Esophagus squamous epithelium (tissue), 5 donors: ENCODE results near the gene KMT2E. TPM values are rescaled to one million over a fixed set of nuclear protein-coding genes. Genes with fewer than 3 reads are reported as not detected.

Experiments used
- DNase-seq: peaks from one replicate; lab custom pipeline; 2025; lab: John Stamatoyannopoulos, UW
- H3K27ac ChIP-seq, 4 donors: fragments of 200-600 bp; sonication (generic); one replicate each; pipeline ENCODE4 v1.5.1; 2016 to 2019; ENCODE audit warnings: mild to moderate bottlenecking in 1 of 4
- H3K27me3 ChIP-seq, 4 donors: fragments of 200-600 bp; sonication (generic); 1 replicate in 3 of 4; 2 replicates in 1 of 4; pipeline versions ENCODE4 v1.5.1 to v1.6.0; 2017 to 2021; ENCODE audit warnings: antibody characterized with exemption in 1 of 4
- H3K36me3 ChIP-seq, 3 donors: fragments of 200-600 bp; sonication (generic); one replicate each; pipeline ENCODE4 v1.5.1; 2016 to 2019
- H3K4me1 ChIP-seq, 3 donors: fragments of 200-600 bp; sonication (generic); one replicate each; pipeline ENCODE4 v1.5.1; 2017 to 2019
- H3K4me3 ChIP-seq, 4 donors: fragments of 200-600 bp; sonication (generic); 1 replicate in 3 of 4; 2 replicates in 1 of 4; pipeline ENCODE4 v1.5.1; 2016 to 2019; ENCODE audit warnings: mild to moderate bottlenecking in 2 of 4, moderate library complexity in 1 of 4
- H3K9me3 ChIP-seq, 3 donors: fragments of 200-600 bp; sonication (generic); one replicate each; pipeline ENCODE4 v1.5.1; 2016 to 2019
- CTCF ChIP-seq, 6 experiments: fragments of 450-650 bp in 4 of 6; fragments of 200-600 bp in 2 of 6; sonication (generic) in 2 of 6; IDR thresholded peaks; one replicate each; pipeline ENCODE4 v1.5.1; 2016 to 2019; ENCODE audit warnings: antibody characterized with exemption in 6 of 6, mild to moderate bottlenecking in 4 of 6, moderate library complexity in 4 of 6
- POLR2A ChIP-seq, 4 donors: fragments of 450-650 bp; IDR thresholded peaks; one replicate each; pipeline ENCODE4 v1.6.1; 2017; ENCODE audit warnings: antibody characterized with exemption in 4 of 4, mild to moderate bottlenecking in 4 of 4, moderate library complexity in 3 of 4
- WGBS, 2 donors: methylation state at CpG; one replicate each; pipeline ENCODE4 v1.1.5; 2018; 5-methylcytosine and 5-hydroxymethylcytosine counted together
- intact Hi-C: fragments of 100-400 bp; cut with DNase I; formaldehyde crosslinking; loops from one replicate; pipeline ENCODE4 v1.15.0; 2022
- total RNA-seq, 4 donors: library from RNA; depleted of rRNA; stranded (reverse); fragments of >200 nt; gene quantifications; one replicate each; pipeline ENCODE4 v1.1.0, GENCODE V29; 2016
- donor health status: DM: yes; HTN: yes; CAD: no.

The KMT2E gene
- total RNA-seq, 4 donors from 2014 or later = 37.2 to 80.5 (median 54.4) TPM

GRCh38 chr7:104998040-104998752 lies 15.8 kb upstream of the KMT2E start:
- Histone ChIP-seq H3K9me3 (no peaks in the 10 kb centered on the region), H3K27me3 (no peaks in the 10 kb centered on the region), H3K36me3 (peaks cover 0 to 37% (median 0%) of the 10 kb centered on the region in 3 donors), H3K4me1 (peaks cover 25 to 100% (median 65%) of the 10 kb centered on the region in 3 donors), H3K4me3 (no peak overlapping the region), H3K27ac (no peak overlapping the region)
- no peak for DNase-seq
- TF ChIP-seq POLR2A (IDR thresholded peaks at IDR 0.05) (no peak), CTCF (IDR thresholded peaks at IDR 0.05) (no peak)
- intact Hi-C loops = no loop called here
- WGBS, 2 donors = 77 to 79% methylated on average over 3 of the region's 3 CpGs

GRCh38 chr7:105000200-105000599 lies 13.8 kb upstream of the KMT2E start:
- Histone ChIP-seq H3K27ac (no peak overlapping the region), H3K27me3 (no peaks in the 10 kb centered on the region), H3K9me3 (no peaks in the 10 kb centered on the region), H3K4me1 (peaks cover 29 to 100% (median 65%) of the 10 kb centered on the region in 3 donors), H3K36me3 (peaks cover 0 to 20% (median 0%) of the 10 kb centered on the region in 3 donors), H3K4me3 (no peak overlapping the region)
- intact Hi-C loops = no loop called here
- no peak for DNase-seq
- 44% methylated on average over 4 of the region's 4 CpGs for WGBS, 2 donors
- TF ChIP-seq CTCF (IDR thresholded peaks at IDR 0.05) (no peak), POLR2A (IDR thresholded peaks at IDR 0.05) (no peak)

- intact Hi-C loops = no loop called here
- peaks cover 26 to 100% (median 62%) of the 10 kb centered on the region in 3 donors for H3K4me1 ChIP-seq
- TF ChIP-seq POLR2A (IDR thresholded peaks at IDR 0.05) (no peak), CTCF (IDR thresholded peaks at IDR 0.05) (no peak)
- no peak for DNase-seq
- WGBS, 2 donors = 88 to 91% methylated on average over 15 of the region's 18 CpGs
- H3K9me3 ChIP-seq = no peaks in the 10 kb centered on the region
- peaks cover 0 to 13% (median 0%) of the 10 kb centered on the region in 3 donors for H3K36me3 ChIP-seq
- no peaks in the 10 kb centered on the region for H3K27me3 ChIP-seq
- H3K4me3 ChIP-seq = no peak overlapping the region
- peak overlapping the region in 1 of 4 donors; percentile 11 for H3K27ac ChIP-seq
Observed at GRCh38 chr7:105000927-105001336, 13.1 kb upstream of the KMT2E start.

- intact Hi-C loops = no loop called here
- H3K9me3 ChIP-seq = no peaks in the 10 kb centered on the region
- peaks cover 0 to 6% (median 0%) of the 10 kb centered on the region in 3 donors for H3K36me3 ChIP-seq
- 84 to 89% methylated on average over 5 of the region's 5 CpGs for WGBS, 2 donors
- no peak overlapping the region for H3K4me3 ChIP-seq
- H3K4me1 ChIP-seq = peaks cover 24 to 100% (median 68%) of the 10 kb centered on the region in 3 donors
- no peak for DNase-seq
- H3K27ac ChIP-seq = peak overlapping the region in 2 of 4 donors; percentile 11 to 23
- H3K27me3 ChIP-seq = no peaks in the 10 kb centered on the region
- TF ChIP-seq POLR2A (IDR thresholded peaks at IDR 0.05) = no peak
- no peak for TF ChIP-seq CTCF (IDR thresholded peaks at IDR 0.05)
Observed at GRCh38 chr7:105001652-105002184, 12.3 kb upstream of the KMT2E start.

- no peak for DNase-seq
- peak overlapping the region in 2 of 4 donors; percentile 13 to 43 for H3K4me3 ChIP-seq
- H3K4me1 ChIP-seq = peaks cover 25 to 100% (median 78%) of the 10 kb centered on the region in 3 donors
Observed at GRCh38 chr7:105003275-105003674, 10.7 kb upstream of the KMT2E start.

More at GRCh38 chr7:105003275-105003674, 10.7 kb upstream of the KMT2E start:
- Histone ChIP-seq H3K27ac (peak overlapping the region; percentile 61 to 87 (median 84)), H3K36me3 (peaks cover 0 to 10% (median 0%) of the 10 kb centered on the region in 3 donors), H3K9me3 (no peaks in the 10 kb centered on the region), H3K27me3 (no peaks in the 10 kb centered on the region)
- intact Hi-C loops = no loop called here
- TF ChIP-seq CTCF (IDR thresholded peaks at IDR 0.05) = no peak
- no peak for TF ChIP-seq POLR2A (IDR thresholded peaks at IDR 0.05)
- 10 to 24% methylated on average over 5 of the region's 5 CpGs for WGBS, 2 donors
